Measurements from ENCODE around the gene MAGI2.
A peak's percentile ranks its signal among the peaks of the same experiment; 100 is the strongest.

The MAGI2 gene

GRCh38 chr7:78542981-78543380 is 910.5 kb downstream of the MAGI2 start:
- TF ChIP-seq CTCF (conservative IDR thresholded peaks at IDR 0.05; ENCODE audit: low read depth, low read length) = no peak
- DNase-seq (ENCODE audit: low read depth) = no peak
- no peak overlapping the region for H3K4me3 ChIP-seq (ENCODE audit: low read depth, low read length)

- no peak overlapping the region for H3K4me3 ChIP-seq (ENCODE audit: low read depth, low read length)
- TF ChIP-seq CTCF (conservative IDR thresholded peaks at IDR 0.05; ENCODE audit: low read depth, low read length) = no peak
- DNase-seq (ENCODE audit: low read depth) = no peak
These were observed 910.9 kb downstream of the MAGI2 start for GRCh38 chr7:78542541-78542940.

- no peak for DNase-seq (ENCODE audit: low read depth)
- no peak overlapping the region for H3K4me3 ChIP-seq (ENCODE audit: low read depth, low read length)
- no peak for TF ChIP-seq CTCF (conservative IDR thresholded peaks at IDR 0.05; ENCODE audit: low read depth, low read length)
These were observed 913.6 kb downstream of the MAGI2 start for GRCh38 chr7:78539825-78540224.

- no peak for TF ChIP-seq CTCF (conservative IDR thresholded peaks at IDR 0.05; ENCODE audit: low read depth, low read length)
- no peak for DNase-seq (ENCODE audit: low read depth)
- H3K4me3 ChIP-seq (ENCODE audit: low read depth, low read length) = no peak overlapping the region
These were observed 917.8 kb downstream of the MAGI2 start for GRCh38 chr7:78535655-78536054.

- peak; percentile 45 for DNase-seq (ENCODE audit: low read depth)
- H3K4me3 ChIP-seq (ENCODE audit: low read depth, low read length) = no peak overlapping the region
- TF ChIP-seq CTCF (conservative IDR thresholded peaks at IDR 0.05; ENCODE audit: low read depth, low read length) = no peak
These were observed 923.1 kb downstream of the MAGI2 start for GRCh38 chr7:78530351-78530750.

GRCh38 chr7:78529392-78529791 is 924.1 kb downstream of the MAGI2 start:
- H3K4me3 ChIP-seq (ENCODE audit: low read depth, low read length) = no peak overlapping the region
- DNase-seq (ENCODE audit: low read depth) = peak; percentile 2
- no peak for TF ChIP-seq CTCF (conservative IDR thresholded peaks at IDR 0.05; ENCODE audit: low read depth, low read length)

GRCh38 chr7:78528964-78529363 is 924.5 kb downstream of the MAGI2 start:
- peak; percentile 4 for DNase-seq (ENCODE audit: low read depth)
- no peak for TF ChIP-seq CTCF (conservative IDR thresholded peaks at IDR 0.05; ENCODE audit: low read depth, low read length)
- H3K4me3 ChIP-seq (ENCODE audit: low read depth, low read length) = no peak overlapping the region

Data from choroid plexus epithelial cell (primary cell).